H1 (cell line): ENCODE data around the gene GCLC.

Source experiments
- ATF3 ChIP-seq: IDR thresholded peaks from 2 replicates; pipeline ENCODE4 v1.6.1; 2011; ENCODE audit warnings: low read depth, mild to moderate bottlenecking, low read length; ENCODE audit not compliant: insufficient read depth
- CBX5 ChIP-seq: fragments of 300-800, 300-1000 bp; sonication (generic); IDR thresholded peaks from 2 replicates; pipeline ENCODE4 v1.7.1; 2016; ENCODE audit warnings: antibody characterized with exemption, low read length, low read depth
- CTCF ChIP-seq, 3 experiments: IDR thresholded peaks; 1 replicate in 2 of 3; 2 replicates in 1 of 3; pipeline versions ENCODE4 v1.5.1 to v1.6.1; 2011; ENCODE audit warnings: low read length in 3 of 3, mild to moderate bottlenecking in 3 of 3, inconsistent platforms in 2 of 3, low read depth in 1 of 3, moderate library complexity in 1 of 3; ENCODE audit not compliant: insufficient read depth in 1 of 3; ENCODE audit errors: control extremely low read depth in 1 of 3
- E2F6 ChIP-seq: IDR thresholded peaks from 2 replicates; pipeline ENCODE4 v1.6.1; 2012; ENCODE audit warnings: inconsistent platforms
- EZH2 ChIP-seq: fragments of 200-600 bp; sonication (generic); IDR thresholded peaks from 2 replicates; pipeline ENCODE4 v1.7.1; 2012; ENCODE audit warnings: low read depth, mild to moderate bottlenecking, moderate library complexity, low read length, inconsistent platforms; ENCODE audit not compliant: severe bottlenecking
- HDAC2 ChIP-seq, 2 experiments: fragments of 300-600 bp in 1 of 2; sonication (generic) in 1 of 2; IDR thresholded peaks; 2 replicates each; pipeline ENCODE4 v1.6.1; 2011 to 2012; ENCODE audit warnings: low read depth in 2 of 2, low read length in 2 of 2, mild to moderate bottlenecking in 2 of 2, moderate library complexity in 2 of 2, borderline replicate concordance in 1 of 2, inconsistent platforms in 1 of 2
- POLR2A ChIP-seq, 2 experiments: IDR thresholded peaks; 1 replicate in 1 of 2; 2 replicates in 1 of 2; pipeline ENCODE4 v1.6.1; 2011; ENCODE audit warnings: low read depth in 2 of 2, low read length in 2 of 2, mild to moderate bottlenecking in 2 of 2; ENCODE audit errors: control extremely low read depth in 1 of 2
- POLR2AphosphoS5 ChIP-seq: IDR thresholded peaks from 2 replicates; pipeline ENCODE4 v1.6.1; 2011; ENCODE audit warnings: low read depth, low read length
- TAF1 ChIP-seq: IDR thresholded peaks from 2 replicates; pipeline ENCODE4 v1.6.1; 2011; ENCODE audit warnings: mild to moderate bottlenecking, low read depth, low read length
- TBP ChIP-seq: IDR thresholded peaks from 2 replicates; pipeline ENCODE4 v1.6.1; 2011; ENCODE audit warnings: low read depth, low read length, improper control_type of control experiment

DNA sequence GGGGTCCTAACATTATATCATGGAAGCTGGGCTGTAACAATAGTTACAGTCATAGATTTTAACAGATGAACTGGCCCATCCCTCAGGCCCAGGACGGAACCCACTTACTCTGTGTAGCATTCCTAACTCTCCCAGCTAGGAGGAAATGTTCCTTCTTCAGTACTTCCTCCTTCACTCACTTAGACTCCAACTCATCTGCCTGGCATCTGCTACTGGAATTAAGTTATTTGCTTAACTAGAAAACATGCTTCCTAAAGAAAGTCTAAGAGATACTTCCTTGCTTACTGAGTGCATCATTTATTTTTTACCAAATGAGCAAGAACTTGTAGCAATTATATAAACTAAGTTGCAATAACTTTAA lies 20.5 kb downstream of the GCLC start:
- TF ChIP-seq E2F6 (no peak), HDAC2 (IDR thresholded peaks at IDR 0.05; ENCODE audit: borderline replicate concordance in 1 of 2, low read depth in 2 of 2, low read length in 2 of 2) (no peak), POLR2AphosphoS5 (no peak), CTCF (IDR thresholded peaks at IDR 0.05; ENCODE audit: control extremely low read depth in 1 of 3, insufficient read depth in 1 of 3, low read depth in 1 of 3, low read length in 3 of 3) (no peak), ATF3 (no peak), CBX5 (no peak), TAF1 (no peak), EZH2 (no peak), TBP (no peak), POLR2A (IDR thresholded peaks at IDR 0.05; ENCODE audit: control extremely low read depth in 1 of 2, low read depth in 2 of 2, low read length in 2 of 2) (no peak)
